ENCODE results near the gene ARFGAP1.

Gene ARFGAP1

GRCh38 chr20:63280929-63281545 is 8.4 kb downstream of the ARFGAP1 start:
- no peak for DNase-seq

- DNase-seq = no peak
These were observed 9.4 kb downstream of the ARFGAP1 start for GRCh38 chr20:63281742-63282665.

GRCh38 chr20:63282946-63283345 is 10.3 kb downstream of the ARFGAP1 start:
- no peak for DNase-seq

GRCh38 chr20:63283397-63284082 is 10.9 kb downstream of the ARFGAP1 start:
- DNase-seq = no peak

GRCh38 chr20:63284083-63284440 is 11.4 kb downstream of the ARFGAP1 start:
- no peak for DNase-seq

- no peak for DNase-seq
These were observed 11.9 kb downstream of the ARFGAP1 start for GRCh38 chr20:63284544-63284949.

GRCh38 chr20:63284981-63285524 is 12.4 kb downstream of the ARFGAP1 start:
- no peak for DNase-seq

GRCh38 chr20:63285636-63286615 is 13.3 kb downstream of the ARFGAP1 start:
- DNase-seq = no peak

- DNase-seq = no peak
These were observed 14.4 kb downstream of the ARFGAP1 start for GRCh38 chr20:63286781-63287696.

GRCh38 chr20:63287697-63288580 is 15.3 kb downstream of the ARFGAP1 start:
- no peak for DNase-seq

GRCh38 chr20:63288581-63289251 is 16.1 kb downstream of the ARFGAP1 start:
- no peak for DNase-seq

GRCh38 chr20:63289311-63290135 is 16.9 kb downstream of the ARFGAP1 start:
- DNase-seq = no peak

GRCh38 chr20:63290136-63290676 is 17.6 kb downstream of the ARFGAP1 start:
- no peak for DNase-seq

GRCh38 chr20:63290677-63291472 is 18.3 kb downstream of the ARFGAP1 start:
- no peak for DNase-seq

GRCh38 chr20:63291811-63292210 is 19.2 kb downstream of the ARFGAP1 start:
- no peak for DNase-seq

GRCh38 chr20:63292292-63292701 is 19.7 kb downstream of the ARFGAP1 start:
- DNase-seq = no peak

- no peak for DNase-seq
These were observed 20.3 kb downstream of the ARFGAP1 start, which contains the start of gene COL20A1 for GRCh38 chr20:63292904-63293303. COL20A1 (plus strand) TSS chr20:63293186; CDS start chr20:63295108, 1,922 bp downstream.

Data from DMS 273 treated with DMSO at 0.1 percent for 48 hours (cell line).